AG10803 (cell line): ENCODE measurements around the gene NLGN4X.

ENCODE experiments used
- DNase-seq: peaks from one replicate; pipeline ENCODE4 v3.0.0; 2010; ENCODE audit warnings: low read depth
- H3K4me3 ChIP-seq: 2 replicates; pipeline ENCODE4 v1.5.1; 2011; ENCODE audit warnings: mild to moderate bottlenecking, low read length, control low read depth
- CTCF ChIP-seq: conservative IDR thresholded peaks from 2 replicates; pipeline ENCODE4 v1.5.1; 2011; ENCODE audit warnings: mild to moderate bottlenecking, low read length, control low read depth, inconsistent platforms

The NLGN4X gene

GRCh38 chrX:6228720-6229119, at the start of gene NLGN4X:
TSS of gene NLGN4X (minus strand) at chrX:6228867. CDS start at chrX:6151466, 77,401 bp downstream.
- DNase-seq: no peak
- TF ChIP-seq CTCF: no peak
- H3K4me3 ChIP-seq: no peak within 1 kb of the TSS

- no peak for DNase-seq
- no peak overlapping the region for H3K4me3 ChIP-seq
- no peak for TF ChIP-seq CTCF
Observed at GRCh38 chrX:6266041-6266440, 37.4 kb upstream of the NLGN4X start.

- no peak overlapping the region for H3K4me3 ChIP-seq
- DNase-seq: no peak
- TF ChIP-seq CTCF: no peak
Observed at GRCh38 chrX:6262959-6263358, 34.3 kb upstream of the NLGN4X start.

- H3K4me3 ChIP-seq: no peak overlapping the region
- DNase-seq: no peak
- no peak for TF ChIP-seq CTCF
Observed at GRCh38 chrX:6257025-6257424, 28.4 kb upstream of the NLGN4X start.

- TF ChIP-seq CTCF: no peak
- H3K4me3 ChIP-seq: no peak overlapping the region
- DNase-seq: no peak
Observed at GRCh38 chrX:6244666-6245065, 16.0 kb upstream of the NLGN4X start.

GRCh38 chrX:6238576-6238975, 9.9 kb upstream of the NLGN4X start:
- no peak overlapping the region for H3K4me3 ChIP-seq
- DNase-seq: no peak
- no peak for TF ChIP-seq CTCF

GRCh38 chrX:6227935-6228334, 732 bp downstream of the NLGN4X start:
- no peak for DNase-seq
- no peak overlapping the region for H3K4me3 ChIP-seq

More at GRCh38 chrX:6227935-6228334, 732 bp downstream of the NLGN4X start:
- TF ChIP-seq CTCF: no peak
